ENCODE data around the gene TRAF3IP3. TPM values are rescaled to one million over a fixed set of nuclear protein-coding genes. Genes with fewer than 3 reads are reported as not detected.
A peak's percentile ranks its signal among the peaks of the same experiment; 100 is the strongest.

TRAF3IP3 gene, protein sequence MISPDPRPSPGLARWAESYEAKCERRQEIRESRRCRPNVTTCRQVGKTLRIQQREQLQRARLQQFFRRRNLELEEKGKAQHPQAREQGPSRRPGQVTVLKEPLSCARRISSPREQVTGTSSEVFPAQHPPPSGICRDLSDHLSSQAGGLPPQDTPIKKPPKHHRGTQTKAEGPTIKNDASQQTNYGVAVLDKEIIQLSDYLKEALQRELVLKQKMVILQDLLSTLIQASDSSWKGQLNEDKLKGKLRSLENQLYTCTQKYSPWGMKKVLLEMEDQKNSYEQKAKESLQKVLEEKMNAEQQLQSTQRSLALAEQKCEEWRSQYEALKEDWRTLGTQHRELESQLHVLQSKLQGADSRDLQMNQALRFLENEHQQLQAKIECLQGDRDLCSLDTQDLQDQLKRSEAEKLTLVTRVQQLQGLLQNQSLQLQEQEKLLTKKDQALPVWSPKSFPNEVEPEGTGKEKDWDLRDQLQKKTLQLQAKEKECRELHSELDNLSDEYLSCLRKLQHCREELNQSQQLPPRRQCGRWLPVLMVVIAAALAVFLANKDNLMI
- 10 to 100 TPM in 1 of 4 donors, 1 to 10 TPM in 3; 1.2 to 10.3 (median 1.9) TPM for total RNA-seq

DNA sequence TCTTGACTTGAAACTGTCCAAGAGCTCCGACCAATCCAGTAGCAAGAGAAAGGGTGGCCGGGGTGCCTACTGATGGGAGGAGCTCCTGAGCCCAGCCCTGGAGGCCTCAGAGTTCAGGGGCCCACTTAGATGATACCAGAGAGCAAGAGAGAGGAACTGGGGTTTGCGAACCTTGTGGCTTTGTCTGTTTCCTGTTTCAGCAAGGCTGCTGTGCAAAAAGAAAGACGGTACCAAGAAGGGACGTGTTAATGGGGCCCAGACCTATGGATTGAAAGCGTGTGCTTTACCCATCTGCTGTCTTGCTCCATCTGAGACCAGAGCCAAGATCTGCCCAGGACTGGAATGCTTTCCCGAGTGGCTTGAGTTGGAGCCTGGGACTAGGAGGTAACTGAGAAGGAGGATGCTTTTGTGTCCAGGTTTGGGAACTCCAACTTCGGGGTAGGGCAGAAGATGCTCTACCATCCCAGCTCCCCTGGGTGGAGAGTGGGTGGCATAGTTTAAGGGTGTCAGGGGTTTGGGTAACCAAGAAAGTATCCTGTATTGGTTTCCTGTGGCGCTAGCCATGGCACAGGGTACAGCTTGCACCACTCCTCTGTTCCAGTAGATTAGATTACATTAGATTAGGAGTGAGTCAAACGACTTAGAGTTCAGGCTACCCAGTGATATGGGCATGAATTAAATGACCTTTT, at the start of gene TRAF3IP3:
Gene TRAF3IP3, plus strand, starts transcription at position 128 of the 689 bp plus-strand sequence. CDS start 3,987 bp downstream, outside the sequence.
- no peaks in the 10 kb centered on the region for H3K9me3 ChIP-seq
- intact Hi-C loops (cut with DNase I), result no loop called here
- TF ChIP-seq, protein P1, sequence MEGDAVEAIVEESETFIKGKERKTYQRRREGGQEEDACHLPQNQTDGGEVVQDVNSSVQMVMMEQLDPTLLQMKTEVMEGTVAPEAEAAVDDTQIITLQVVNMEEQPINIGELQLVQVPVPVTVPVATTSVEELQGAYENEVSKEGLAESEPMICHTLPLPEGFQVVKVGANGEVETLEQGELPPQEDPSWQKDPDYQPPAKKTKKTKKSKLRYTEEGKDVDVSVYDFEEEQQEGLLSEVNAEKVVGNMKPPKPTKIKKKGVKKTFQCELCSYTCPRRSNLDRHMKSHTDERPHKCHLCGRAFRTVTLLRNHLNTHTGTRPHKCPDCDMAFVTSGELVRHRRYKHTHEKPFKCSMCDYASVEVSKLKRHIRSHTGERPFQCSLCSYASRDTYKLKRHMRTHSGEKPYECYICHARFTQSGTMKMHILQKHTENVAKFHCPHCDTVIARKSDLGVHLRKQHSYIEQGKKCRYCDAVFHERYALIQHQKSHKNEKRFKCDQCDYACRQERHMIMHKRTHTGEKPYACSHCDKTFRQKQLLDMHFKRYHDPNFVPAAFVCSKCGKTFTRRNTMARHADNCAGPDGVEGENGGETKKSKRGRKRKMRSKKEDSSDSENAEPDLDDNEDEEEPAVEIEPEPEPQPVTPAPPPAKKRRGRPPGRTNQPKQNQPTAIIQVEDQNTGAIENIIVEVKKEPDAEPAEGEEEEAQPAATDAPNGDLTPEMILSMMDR (IDR thresholded peaks at IDR 0.05), result no peak
- peak in 1 of 4 donors; percentile 33 for TF ChIP-seq POLR2A (IDR thresholded peaks at IDR 0.05)

DNA sequence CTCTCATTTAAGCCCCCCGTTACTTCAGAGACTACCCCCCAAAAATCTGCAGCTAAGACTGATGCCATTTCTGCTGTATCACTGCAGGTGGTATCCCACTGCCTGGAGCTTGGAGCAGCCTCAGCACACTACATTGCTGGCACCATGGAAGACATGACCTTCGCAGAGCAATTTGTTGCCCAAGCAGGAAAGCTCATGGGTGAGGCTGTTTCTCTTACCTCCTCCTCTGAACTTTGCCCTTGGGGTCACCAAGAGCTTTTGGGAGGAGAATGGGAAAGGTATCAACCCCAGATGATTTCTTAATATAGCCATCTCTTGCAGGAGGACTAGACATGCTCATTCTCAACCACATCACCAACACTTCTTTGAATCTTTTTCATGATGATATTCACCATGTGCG, 49.2 kb upstream of the TRAF3IP3 start:
- TF ChIP-seq, protein P1 (IDR thresholded peaks at IDR 0.05), result no peak
- TF ChIP-seq POLR2A (IDR thresholded peaks at IDR 0.05), result no peak
- Histone ChIP-seq H3K27me3 (no peaks in the 10 kb centered on the region), H3K4me3 (no peak overlapping the region), H3K9me3 (no peaks in the 10 kb centered on the region), H3K4me1 (no peaks in the 10 kb centered on the region), H3K36me3 (no peaks in the 10 kb centered on the region), H3K27ac (no peak overlapping the region)
- DNase-seq, result no peak
- 92 to 98% methylated on average over 2 to 3 of the region's 3 CpGs for WGBS, 2 donors
- intact Hi-C loops (cut with DNase I), result no loop called here

More for the DNA sequence above, at the start of gene TRAF3IP3:
- Histone ChIP-seq H3K27ac (peak within 1 kb of the TSS; percentile 26 to 69 (median 50)), H3K4me1 (peaks cover 0 to under 1% (median 0%) of the 10 kb centered on the region in 3 donors), H3K36me3 (no peaks in the 10 kb centered on the region), H3K27me3 (no peaks in the 10 kb centered on the region), H3K4me3 (peak within 1 kb of the TSS; percentile 5 to 41 (median 28))
- DNase-seq, result peak; percentile 26
- 66 to 76% methylated on average over 9 to 10 of the region's 10 CpGs for WGBS, 2 donors

DNA sequence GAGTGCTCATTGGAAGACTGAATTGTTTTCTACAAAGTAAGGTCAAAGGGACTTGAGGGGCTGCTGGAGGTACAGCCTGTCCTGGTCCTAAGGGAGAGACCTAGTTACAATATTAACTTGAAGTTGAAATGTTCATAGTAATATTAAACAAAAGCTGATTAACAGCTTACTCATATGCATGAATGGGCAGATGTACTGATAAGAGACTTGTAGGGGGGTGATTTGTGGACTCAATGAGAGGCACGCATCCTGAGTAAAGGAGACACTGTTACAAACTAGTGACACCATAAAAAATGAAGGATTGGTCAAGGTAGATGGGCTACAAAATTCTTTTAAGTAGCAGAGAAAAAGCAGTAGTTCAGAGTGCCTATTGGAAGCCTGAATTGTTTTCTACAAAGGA, 48.5 kb upstream of the TRAF3IP3 start:
- intact Hi-C loops (cut with DNase I), result no loop called here
- Histone ChIP-seq H3K36me3 (no peaks in the 10 kb centered on the region), H3K9me3 (no peaks in the 10 kb centered on the region), H3K4me3 (no peak overlapping the region), H3K27ac (no peak overlapping the region), H3K4me1 (no peaks in the 10 kb centered on the region), H3K27me3 (no peaks in the 10 kb centered on the region)
- 90 to 93% methylated on average over 1 of the region's 1 CpG for whole genome bisulfite sequencing, 2 donors
- DNase-seq, result no peak
- TF ChIP-seq POLR2A (IDR thresholded peaks at IDR 0.05), result no peak
- TF ChIP-seq, protein P1 (IDR thresholded peaks at IDR 0.05), result no peak

DNA sequence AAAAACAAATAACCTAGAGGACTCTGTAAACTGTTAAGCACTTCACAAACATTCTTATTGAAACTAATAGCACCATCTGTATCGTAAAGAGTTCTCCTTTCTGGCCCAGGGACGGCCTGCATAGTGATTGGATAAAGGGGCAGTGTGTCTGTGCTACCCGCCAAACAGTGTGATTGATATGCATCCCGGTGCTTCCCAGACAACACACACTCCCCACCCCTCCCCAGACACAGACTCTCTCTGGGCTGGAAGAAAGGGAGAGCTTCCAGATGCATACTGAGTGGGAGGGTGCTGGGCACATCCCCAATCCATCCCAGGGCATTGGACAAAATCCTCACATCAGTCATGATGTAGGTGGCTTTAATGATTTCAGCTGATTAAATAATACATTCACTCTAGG, 47.6 kb upstream of the TRAF3IP3 start:
- WGBS, 2 donors, result 75 to 82% methylated on average over 2 to 4 of the region's 4 CpGs
- Histone ChIP-seq H3K9me3 (no peaks in the 10 kb centered on the region), H3K4me1 (no peaks in the 10 kb centered on the region), H3K27ac (no peak overlapping the region), H3K36me3 (no peaks in the 10 kb centered on the region), H3K27me3 (no peaks in the 10 kb centered on the region), H3K4me3 (no peak overlapping the region)
- intact Hi-C loops (cut with DNase I), result no loop called here
- no peak for DNase-seq
- no peak for TF ChIP-seq POLR2A (IDR thresholded peaks at IDR 0.05)
- TF ChIP-seq, protein P1 (IDR thresholded peaks at IDR 0.05), result no peak

GRCh38 chr1:209710093-209710492, 45.8 kb upstream of the TRAF3IP3 start:
- TF ChIP-seq, protein P1 (IDR thresholded peaks at IDR 0.05), result no peak
- intact Hi-C loops (cut with DNase I), result no loop called here
- H3K27ac ChIP-seq, result no peak overlapping the region
- DNase-seq, result no peak
- H3K36me3 ChIP-seq, result no peaks in the 10 kb centered on the region
- H3K9me3 ChIP-seq, result no peaks in the 10 kb centered on the region
- no peaks in the 10 kb centered on the region for H3K27me3 ChIP-seq
- WGBS, 2 donors, result 58 to 75% methylated on average over 2 of the region's 2 CpGs
- H3K4me1 ChIP-seq, result peaks cover 0 to 5% (median 0%) of the 10 kb centered on the region in 3 donors
- H3K4me3 ChIP-seq, result no peak overlapping the region

Measured in esophagus squamous epithelium (tissue), 5 donors.